ENCODE results near the gene ZNF57. TPM values are rescaled to one million over a fixed set of nuclear protein-coding genes. Genes with fewer than 3 reads are reported as not detected.
"Not testable (repeated sequence)": the region's sequence is repeated elsewhere in the genome, so short reads cannot be mapped to it uniquely, and the experiment has no call there.

ZNF57 gene
- total RNA-seq, 1 donor from 2014 or later: 2.1 TPM

DNA sequence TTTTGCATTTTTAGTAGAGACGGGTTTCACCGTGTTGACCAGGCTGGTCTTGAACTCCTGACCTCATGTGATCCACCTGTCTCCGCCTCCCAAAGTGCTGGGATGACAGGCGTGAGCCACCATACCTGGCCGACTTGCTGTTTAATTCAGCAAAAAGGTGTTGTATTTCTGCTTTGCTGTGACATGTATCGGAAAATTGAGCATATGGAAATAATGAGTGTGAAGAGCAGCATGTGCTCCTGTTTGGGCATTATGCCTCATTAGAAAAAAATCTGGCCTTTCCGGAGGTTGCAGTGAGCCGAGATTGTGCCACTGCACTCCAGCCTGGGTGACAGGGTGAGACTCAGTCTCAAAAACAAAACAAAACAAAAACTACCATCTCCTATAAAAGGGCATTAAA is 10.2 kb upstream of the ZNF57 start:
- DNase-seq (ENCODE audit: extremely low read depth, low read depth, low spot score): not testable (repeated sequence)

DNA sequence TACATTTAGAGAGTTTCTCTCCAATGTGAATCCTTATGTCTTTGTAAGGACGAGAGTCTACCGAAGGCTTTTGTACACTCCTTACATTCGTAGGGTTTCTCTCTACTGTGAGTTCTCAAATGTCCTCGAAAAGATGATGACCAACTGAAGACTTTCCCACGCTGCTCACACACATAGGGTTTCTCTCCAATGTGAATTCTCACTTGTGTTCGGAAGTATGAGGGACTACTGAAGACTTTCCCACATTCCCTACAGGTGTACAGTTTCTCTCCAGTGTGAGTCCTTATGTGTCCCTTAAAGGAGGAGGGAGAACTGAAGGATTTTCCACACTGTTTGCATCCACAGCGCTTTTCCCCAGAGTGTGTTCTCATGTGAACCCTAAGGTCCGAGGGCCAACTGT is 4.0 kb upstream of the ZNF57 start:
- no peak for DNase-seq (ENCODE audit: extremely low read depth, low read depth, low spot score)

DNA sequence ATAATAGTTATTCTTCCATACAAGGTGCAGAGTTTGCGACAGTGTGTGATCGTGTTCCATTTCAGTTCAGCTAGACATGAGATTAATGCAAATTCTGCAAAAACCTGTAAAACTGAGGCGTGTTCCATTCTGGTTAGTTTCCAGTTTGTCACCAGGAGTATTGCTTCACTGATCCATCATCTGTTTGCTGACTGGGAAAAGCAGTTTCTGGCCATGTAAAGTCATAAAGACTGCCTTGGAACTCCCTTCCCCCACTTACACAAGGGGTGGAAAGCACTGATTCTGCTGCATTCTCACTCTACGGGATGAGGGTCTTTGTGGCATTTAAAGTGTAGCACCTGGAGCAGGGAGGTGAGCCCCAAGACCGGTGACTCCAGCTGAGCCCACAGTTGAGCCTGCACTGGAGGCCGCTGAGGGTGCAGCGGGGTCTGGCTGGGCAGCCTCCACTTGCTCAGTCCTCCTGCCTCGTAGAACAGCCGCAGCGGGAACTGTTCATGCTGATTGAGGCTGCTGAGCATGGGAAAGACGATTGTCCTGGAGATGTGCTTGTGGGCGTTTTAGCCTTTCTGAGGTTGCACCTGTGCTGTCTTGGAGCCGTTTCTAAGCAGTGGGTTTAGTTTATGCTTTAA is 2.0 kb downstream of the ZNF57 start:
- DNase-seq (ENCODE audit: extremely low read depth, low read depth, low spot score): no peak

GRCh38 chr19:2903326-2903725 is 2.6 kb downstream of the ZNF57 start:
- DNase-seq (ENCODE audit: extremely low read depth, low read depth, low spot score): not testable (repeated sequence)

DNA sequence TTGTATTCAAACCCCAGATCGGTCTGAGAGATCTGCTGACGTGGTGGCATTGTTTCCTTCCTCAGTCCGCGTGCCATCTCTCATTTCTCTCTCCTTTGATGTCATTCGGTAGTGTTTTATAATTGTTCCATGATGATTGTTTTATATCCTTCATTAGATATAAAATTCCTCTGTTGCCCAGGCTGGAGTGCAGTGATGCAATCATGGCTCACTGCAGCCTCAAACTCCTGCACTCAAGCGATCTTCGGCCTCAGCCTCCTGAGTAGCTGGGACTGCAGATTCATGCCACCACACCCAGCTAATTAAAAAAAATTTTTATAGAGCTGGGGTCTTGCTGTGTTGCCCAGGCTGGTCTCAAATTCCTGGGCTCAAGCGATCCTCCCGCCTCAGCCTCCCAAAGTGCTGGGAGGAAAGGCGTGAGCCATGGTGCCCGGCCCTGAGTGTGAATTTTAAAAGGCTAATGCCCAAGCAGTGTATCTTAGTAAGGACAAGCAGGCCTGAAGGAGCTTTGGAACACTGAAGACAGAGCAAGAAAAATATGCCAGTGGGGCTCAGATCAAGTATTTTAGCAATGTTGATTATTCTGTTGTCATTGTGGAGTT is 5.3 kb downstream of the ZNF57 start:
- no peak for DNase-seq (ENCODE audit: extremely low read depth, low read depth, low spot score)

- no peak for DNase-seq (ENCODE audit: extremely low read depth, low read depth, low spot score)
These were observed 6.0 kb downstream of the ZNF57 start for GRCh38 chr19:2906631-2907195.

GRCh38 chr19:2912306-2912705 is 11.6 kb downstream of the ZNF57 start:
- no peak for DNase-seq (ENCODE audit: extremely low read depth, low read depth, low spot score)

DNA sequence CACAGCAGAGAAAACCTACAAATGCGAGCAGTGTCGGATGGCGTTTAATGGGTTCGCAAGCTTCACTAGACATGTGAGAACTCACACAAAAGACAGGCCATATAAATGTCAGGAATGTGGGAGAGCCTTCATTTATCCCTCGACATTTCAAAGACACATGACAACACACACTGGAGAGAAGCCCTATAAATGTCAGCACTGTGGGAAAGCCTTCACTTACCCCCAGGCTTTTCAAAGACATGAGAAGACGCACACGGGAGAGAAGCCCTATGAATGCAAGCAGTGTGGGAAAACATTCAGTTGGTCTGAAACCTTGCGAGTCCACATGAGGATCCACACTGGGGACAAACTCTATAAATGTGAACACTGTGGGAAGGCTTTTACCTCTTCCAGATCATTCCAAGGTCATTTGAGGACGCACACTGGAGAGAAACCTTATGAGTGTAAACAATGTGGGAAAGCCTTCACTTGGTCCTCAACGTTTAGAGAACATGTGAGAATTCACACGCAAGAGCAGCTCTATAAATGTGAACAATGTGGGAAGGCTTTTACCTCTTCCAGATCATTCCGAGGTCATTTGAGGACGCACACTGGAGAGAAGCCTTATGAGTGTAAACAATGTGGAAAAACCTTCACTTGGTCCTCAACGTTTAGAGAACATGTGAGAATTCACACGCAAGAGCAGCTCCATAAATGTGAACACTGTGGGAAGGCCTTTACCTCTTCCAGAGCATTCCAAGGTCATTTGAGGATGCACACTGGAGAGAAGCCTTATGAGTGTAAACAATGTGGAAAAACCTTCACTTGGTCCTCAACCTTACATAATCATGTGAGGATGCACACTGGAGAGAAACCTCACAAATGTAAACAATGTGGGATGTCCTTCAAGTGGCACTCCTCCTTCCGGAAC is 16.8 kb downstream of the ZNF57 start:
- DNase-seq (ENCODE audit: extremely low read depth, low read depth, low spot score): no peak

- no peak for DNase-seq (ENCODE audit: extremely low read depth, low read depth, low spot score)
These were observed 22.3 kb downstream of the ZNF57 start for GRCh38 chr19:2922987-2923386.

- no peak for DNase-seq (ENCODE audit: extremely low read depth, low read depth, low spot score)
These were observed 22.8 kb downstream of the ZNF57 start for GRCh38 chr19:2923510-2923909.

GRCh38 chr19:2926341-2927031 is 25.8 kb downstream of the ZNF57 start:
- DNase-seq (ENCODE audit: extremely low read depth, low read depth, low spot score): no peak

DNA sequence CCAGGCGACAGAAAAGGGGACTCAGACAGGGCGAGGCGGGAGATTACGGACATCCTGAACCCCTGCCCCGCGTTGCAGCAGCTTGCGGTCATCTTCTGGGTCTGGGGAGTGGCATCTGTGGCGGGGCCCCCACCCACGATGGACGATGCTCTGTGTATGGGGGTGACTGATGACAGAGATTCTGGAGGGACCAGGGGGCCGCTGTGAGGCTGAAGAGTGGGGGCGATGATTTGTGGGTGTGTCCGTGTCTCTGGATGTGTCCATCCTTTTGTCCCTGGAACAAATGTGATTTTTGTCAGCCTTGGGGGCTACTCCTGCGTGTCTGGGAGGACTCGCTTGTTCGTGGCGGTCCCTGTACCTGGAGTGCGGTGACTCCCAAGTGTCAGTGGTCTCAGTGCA is 26.3 kb downstream of the ZNF57 start:
- DNase-seq (ENCODE audit: extremely low read depth, low read depth, low spot score): no peak

GRCh38 chr19:2933490-2933910 is 32.8 kb downstream of the ZNF57 start:
- no peak for DNase-seq (ENCODE audit: extremely low read depth, low read depth, low spot score)

GRCh38 chr19:2935863-2936262 is 35.1 kb downstream of the ZNF57 start:
- DNase-seq (ENCODE audit: extremely low read depth, low read depth, low spot score): not testable (repeated sequence)

- DNase-seq (ENCODE audit: extremely low read depth, low read depth, low spot score): no peak
These were observed 42.4 kb downstream of the ZNF57 start for GRCh38 chr19:2942928-2943640.

- no peak for DNase-seq (ENCODE audit: extremely low read depth, low read depth, low spot score)
These were observed 43.7 kb downstream of the ZNF57 start for GRCh38 chr19:2944403-2944774.

GRCh38 chr19:2944775-2945574 is 44.2 kb downstream of the ZNF57 start, which contains the start of gene ZNF77:
Gene ZNF77, minus strand, starts transcription at chr19:2944971. Its CDS starts 131 bp downstream, at chr19:2944840.
- peak; percentile 99 for DNase-seq (ENCODE audit: extremely low read depth, low read depth, low spot score)

DNA sequence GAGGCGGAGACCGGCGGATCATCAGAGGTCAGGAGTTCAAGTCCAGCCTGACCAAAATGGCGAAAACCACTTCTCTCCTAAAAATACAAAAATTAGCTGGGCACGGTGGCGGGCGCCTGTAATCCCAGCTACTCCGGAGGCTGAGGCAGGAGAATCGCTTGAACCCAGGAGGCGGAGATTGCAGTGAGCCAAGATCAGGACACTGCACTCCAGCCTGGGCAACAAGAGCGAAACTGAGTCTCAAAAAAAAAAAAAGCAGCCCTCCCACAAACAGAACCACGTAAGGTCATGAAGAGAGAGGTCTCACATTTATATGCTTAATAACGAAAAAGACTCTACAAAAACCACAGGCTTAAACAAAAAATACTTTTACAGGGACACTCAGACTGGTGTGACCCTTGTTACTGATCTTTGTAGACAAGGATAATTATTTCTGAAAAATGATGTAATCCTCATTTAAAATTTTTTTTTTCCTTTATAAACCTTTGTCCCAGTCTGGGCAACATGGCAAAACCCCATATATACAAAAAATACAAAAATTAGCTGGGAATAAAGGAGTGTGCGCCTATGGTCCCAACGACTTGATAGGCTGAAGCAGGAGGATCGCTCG is 45.0 kb downstream of the ZNF57 start:
- DNase-seq (ENCODE audit: extremely low read depth, low read depth, low spot score): no peak

- DNase-seq (ENCODE audit: extremely low read depth, low read depth, low spot score): peak; percentile 99
These were observed 49.2 kb downstream of the ZNF57 start for GRCh38 chr19:2949939-2950285.

Data from glomerular endothelial cell (primary cell).